ENCODE data around the gene RABGAP1L.
"Not testable (repeated sequence)": the region's sequence is repeated elsewhere in the genome, so short reads cannot be mapped to it uniquely, and the experiment has no call there.

RABGAP1L gene

DNA sequence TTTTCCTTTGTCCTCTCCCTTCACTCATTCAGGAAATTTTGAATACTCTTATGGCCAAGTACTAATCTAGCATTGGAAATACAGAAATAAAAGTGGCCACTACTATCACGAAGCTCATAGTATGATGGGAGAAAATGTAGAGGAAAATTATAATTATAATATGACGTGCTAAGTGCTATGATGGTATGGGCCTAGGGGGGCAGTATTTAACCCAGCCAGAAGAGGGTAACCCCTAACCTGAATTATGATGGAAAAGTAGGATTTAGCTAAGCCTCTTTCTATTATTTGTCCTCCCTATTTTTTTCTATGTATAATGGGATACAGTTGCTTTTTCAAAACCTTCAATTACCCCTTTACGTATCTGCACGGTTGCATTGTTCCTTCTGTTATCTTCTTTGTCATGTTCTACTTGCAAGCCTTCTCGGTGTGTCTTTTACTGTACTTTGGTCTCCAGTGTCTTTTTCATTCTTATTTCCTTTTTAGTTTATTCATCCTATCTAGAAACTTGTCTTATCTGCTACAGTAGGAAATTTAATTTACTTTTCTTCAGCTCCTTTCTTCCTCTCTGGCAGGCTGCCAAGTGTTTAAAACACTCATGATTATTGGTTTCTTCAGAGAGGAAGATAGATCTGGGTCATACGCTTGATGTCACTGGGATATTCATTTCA is 199.6 kb downstream of the RABGAP1L start:
- DNase-seq: no peak

DNA sequence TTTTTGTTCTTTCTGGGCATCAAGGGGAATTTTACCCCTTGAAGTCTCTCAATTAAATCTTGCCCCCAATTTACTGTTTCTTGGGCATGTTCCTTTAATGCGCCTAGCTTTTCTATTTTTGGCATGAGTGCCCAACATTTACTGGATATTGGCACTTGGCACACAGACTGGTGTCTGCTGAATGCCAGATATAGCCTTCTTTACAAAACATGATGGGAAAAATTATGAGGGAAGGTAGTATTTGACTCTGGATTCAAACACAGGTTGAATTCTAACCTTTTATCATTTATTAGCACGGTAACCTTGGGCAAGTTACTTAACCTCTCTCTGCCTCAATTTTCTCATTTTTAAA is 200.1 kb downstream of the RABGAP1L start:
- DNase-seq: no peak

DNA sequence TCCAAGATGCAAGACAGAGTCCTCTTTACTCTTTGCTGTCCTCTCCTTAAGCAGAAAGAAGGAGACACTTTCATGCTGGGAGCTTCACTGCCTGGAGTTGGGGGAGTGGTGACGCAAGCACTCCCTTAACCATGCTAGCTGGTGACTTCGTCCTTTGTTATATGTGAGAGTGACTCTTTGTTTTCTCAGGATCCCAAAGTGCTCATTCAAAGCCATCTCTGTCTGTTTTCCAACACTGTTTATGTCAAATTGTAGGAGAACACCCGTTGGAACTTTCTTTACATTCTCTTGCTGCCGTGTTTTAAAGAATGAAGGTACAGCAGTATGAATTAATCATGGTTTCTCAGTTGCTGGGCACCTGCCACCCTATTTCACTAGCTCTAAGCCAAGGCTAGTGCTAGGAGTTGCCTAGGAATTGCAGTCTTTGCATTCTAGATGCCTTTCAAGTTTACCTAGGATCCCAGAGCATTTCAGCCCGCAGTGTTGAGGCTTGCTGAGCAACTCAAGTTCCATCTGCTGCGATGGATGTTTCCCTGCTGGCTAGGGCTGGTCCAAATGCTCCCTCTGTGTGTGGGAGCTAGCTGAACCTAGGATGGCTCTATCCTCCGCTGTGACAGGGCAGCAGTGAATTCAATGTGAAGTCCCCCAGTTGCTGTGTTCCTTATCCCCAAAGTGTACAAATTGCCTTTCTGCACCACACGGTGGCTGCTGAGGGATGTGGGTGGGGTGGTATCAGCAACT is 205.8 kb downstream of the RABGAP1L start:
- peak in 39 of 56 donors; percentile 1 to 66 (median 35) for DNase-seq

DNA sequence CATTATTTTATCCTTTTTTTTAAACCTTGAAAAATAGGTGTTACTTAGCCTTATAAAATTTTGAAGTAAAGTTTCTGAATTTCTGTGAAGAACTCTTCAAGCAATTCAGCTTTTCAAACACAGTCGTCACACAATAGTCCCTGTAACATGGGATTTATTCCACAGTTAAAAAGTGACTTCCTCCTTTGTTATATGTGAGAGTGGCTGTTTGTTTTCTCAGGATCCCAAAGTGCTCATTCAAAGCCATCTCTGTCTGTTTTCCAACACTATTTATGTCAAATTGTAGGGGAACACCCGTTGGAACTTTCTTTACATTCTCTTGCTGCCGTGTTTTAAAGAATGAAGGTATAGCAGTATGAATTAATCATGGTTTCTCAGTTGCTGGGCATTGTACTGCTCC is 207.6 kb downstream of the RABGAP1L start:
- no peak for DNase-seq

DNA sequence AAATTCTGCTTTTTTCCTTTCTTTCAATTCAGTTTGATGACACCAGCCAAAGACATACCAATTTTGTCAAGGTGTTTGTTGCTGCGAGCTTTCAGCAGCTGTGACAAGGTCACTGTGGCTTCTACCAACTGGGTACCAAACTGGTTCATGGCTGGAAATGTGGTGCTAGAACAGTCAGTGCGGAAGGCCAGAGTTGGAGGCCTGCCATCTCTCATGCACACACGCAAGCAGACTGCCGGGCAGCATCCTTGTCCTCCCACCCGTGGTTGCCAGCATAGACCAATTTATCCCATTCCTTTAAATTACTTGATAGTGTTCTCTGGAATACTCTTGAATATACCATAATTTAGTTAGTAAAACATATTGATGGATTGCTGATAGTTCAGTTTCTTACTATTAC is 208.6 kb downstream of the RABGAP1L start:
- DNase-seq: peak in 16 of 56 donors; percentile 1 to 51 (median 4)

DNA sequence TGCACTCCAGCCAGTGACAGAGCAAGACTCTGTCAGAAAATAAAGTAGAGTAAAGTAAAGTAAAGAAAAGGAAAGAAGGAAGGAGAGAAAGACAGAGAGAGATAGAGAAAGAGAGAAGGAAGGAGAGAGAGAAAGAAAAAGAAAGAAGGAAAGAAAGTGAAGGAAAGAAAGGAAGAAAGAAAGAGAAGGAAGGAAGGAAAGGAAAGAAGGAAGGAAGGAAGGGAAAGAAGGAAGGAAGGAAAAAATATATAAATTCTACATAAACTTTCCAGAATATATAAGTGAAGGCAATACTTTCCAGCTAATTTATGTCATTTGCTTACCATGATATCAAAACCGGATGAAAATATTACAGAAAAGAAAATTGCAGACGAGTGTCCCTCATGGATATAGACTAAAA is 216.7 kb downstream of the RABGAP1L start:
- DNase-seq: no peak

DNA sequence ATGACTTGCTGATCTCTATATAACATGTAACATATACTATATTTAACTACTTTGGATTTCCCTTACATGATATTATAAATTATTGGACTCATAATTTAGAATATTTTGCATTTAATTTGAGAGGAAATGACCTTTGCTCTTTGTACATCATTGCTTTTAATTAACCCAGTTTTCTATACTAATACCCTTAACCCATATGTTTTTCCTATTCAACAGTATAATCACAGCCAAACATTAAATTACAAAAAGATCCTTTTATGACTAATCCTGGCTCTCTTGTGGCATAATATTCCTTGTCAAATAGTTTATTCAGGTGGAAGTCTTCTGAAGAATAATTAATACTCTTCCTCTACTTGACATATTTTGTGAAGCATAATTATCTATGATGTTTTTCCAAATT is 232.4 kb downstream of the RABGAP1L start:
- DNase-seq: no peak

DNA sequence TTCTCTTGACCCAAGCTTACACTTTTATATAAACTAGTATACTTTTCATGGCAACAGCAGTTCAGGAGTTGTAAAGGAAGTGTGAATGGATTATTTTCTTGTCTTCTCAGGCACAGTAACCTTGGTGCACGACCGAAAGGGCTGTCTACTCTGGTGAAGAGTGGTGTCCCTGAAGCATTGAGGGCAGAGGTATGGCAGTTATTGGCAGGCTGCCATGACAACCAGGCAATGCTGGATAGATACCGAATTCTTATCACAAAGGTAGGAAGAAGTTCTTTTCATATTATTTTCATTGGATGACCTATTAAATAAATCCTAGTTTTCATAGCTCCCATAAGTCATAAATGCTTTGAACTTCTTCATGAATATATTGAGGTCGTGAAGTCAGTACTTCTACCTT is 234.6 kb downstream of the RABGAP1L start:
- DNase-seq: no peak

DNA sequence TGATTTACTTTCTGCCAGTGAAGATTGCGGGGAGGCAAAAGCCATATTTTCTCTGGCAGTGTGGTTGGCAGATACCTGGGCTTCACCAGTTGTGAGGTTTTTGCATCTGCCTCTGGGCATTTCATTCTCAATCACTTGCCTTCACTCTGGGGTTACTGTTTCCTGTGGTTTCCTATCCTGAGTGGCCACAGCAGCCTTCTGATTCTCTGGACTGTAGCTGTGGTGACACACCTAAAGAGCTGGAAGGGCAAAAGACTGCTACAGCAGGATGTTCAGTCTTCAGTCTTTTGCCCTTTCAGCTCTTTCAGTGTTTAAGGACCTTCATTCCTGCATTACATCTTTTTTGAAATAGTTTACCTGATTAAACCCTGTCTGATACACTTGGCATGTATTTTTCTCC is 237.9 kb downstream of the RABGAP1L start:
- no peak for DNase-seq

DNA sequence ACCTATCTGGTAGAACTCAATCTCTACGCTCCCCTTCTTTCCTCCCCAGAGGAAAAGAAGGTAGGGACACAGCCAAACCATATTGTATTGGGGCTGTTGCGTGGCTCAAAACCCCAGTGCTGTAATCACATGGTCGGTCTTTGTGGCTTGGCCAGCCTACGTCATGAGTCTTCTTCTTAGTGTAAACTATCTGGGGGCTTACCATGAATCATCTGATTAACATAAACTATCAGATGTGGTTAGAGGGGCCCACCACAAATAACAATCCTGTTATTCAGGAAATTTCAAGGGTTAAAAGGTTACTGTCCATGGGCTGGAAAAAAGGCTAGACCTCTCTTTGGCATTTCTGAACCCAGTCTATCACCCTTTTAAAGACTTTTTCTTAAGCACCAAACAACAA is 238.9 kb downstream of the RABGAP1L start:
- no peak for DNase-seq

DNA sequence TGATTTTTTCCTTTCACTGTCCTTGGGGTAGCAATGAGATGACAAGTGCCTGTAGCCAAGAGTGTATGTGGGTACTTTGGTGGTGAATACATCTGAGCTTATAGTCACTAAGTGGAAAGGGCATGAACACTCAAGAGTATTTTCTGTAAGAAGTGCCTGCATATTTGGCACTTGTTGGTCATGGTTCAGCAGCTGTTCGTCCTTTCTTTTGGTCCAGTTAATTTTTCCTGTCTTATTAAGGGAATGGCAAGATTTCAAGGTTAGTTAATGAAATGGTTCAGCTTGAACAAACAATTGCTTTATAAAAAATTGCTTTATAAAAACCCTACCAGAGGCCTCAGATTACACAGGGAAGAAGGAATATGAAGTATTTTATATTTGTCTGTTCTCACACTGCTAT is 239.9 kb downstream of the RABGAP1L start:
- DNase-seq: no peak

DNA sequence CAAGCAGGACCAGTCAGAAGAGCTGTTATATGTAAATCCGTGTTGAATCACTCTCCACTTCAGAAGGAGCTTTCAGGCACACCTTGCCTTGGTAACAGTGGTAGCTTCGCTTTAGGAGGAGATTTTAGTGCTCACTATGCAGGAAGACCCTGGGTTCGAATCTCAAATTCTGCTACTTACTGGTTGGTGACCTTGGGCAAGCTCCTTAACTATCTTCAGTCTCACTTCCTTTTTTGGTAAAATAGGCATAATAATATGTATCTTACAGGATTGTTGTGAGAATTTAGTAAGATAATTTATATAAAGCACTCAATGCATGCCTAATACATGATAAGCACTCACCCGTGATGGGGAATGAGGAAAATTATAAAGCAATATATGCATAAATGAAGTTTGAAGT is 241.8 kb downstream of the RABGAP1L start:
- DNase-seq: no peak

DNA sequence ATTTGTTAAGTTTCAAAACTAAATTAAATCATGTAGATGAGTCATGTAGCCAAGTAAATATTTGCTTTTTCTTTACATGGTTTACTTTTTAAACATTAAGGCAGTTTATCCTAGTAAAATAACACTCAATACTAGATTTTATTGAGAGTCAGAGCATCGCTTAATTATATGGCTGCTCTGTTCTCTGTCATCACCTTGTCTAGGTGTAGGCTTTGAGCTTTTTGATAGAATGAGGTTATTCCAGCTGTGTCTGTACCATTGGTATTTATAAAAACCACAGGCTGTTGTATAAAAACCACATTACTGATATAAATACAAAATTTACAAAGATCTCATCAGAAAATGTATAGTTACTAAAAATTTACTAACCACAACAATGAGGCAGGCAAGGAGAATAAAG is 245.9 kb downstream of the RABGAP1L start:
- DNase-seq: no peak

DNA sequence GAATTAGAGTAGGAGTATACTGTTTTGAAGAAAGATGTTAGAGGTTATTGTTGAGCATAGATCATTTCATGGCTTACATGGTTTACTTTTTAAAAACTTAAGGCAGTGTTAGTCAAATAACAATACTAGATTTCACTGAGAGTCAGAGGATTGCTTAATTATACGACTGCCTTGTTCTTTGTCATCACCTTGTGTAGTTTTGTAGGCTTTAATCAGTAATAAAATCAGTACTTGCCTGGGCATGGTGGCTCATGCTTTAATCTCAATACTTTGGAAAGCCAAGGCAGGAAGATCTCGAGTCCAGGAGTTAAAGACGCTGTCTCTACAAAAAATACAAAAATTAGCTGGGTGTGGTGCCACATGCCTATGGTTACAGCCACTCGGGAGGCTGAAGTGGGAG is 247.1 kb downstream of the RABGAP1L start:
- no peak for DNase-seq

DNA sequence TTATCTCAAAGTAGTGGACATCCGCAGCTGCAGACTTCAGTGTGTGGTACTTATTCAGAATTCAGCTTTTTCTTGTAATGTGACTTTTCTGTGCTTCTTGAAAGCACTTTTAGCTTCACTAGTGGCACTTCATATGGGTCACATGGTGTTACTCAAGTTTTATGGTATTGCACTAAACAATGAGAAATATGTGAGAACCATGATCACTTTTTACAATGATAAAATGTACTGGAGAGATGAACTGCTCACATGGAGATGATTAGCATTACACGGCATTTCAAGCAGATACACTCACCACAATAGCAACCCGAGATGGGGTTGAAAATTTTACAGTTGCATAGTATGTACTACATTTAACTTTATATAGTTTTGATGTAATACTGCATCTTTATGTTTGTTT is 248.3 kb downstream of the RABGAP1L start:
- no peak for DNase-seq

DNA sequence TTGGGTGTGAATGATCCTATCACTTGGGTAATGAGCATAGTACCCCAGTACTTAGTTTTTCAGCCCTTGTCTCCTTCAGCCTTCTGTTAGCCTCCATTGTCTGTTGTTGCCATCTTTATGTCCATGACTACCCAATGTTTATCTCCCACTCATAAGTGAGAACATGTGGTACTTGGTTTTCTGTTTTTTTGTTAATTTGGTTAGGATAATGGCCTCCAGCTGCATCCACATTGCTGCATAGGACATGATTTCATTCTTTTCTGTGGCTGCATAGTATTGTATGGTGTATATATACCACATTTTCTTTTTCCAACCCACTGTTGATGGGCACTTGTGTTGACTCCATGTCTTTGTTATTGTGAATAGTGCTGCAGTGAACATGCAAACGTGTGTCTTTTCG is 248.8 kb downstream of the RABGAP1L start:
- DNase-seq: no peak

DNA sequence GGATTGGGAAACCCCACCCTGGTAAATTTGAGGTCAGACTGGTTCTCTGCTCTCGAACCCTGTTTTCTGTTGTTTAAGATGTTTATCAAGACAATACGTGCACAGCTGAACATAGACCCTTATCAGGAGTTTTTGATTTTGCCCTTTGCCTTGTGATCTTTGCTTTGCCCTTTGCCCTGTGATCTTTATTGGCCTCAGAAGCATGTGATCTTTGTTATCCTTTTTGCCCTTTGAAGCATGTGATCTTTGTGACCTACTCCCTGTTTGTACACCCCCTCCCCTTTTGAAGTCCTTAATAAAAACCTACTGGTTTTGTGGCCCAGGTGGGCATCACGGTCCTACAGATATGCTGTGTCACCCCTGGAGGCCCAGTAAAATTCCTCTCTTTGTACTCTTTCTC is 250.5 kb downstream of the RABGAP1L start:
- DNase-seq: not testable (repeated sequence)

DNA sequence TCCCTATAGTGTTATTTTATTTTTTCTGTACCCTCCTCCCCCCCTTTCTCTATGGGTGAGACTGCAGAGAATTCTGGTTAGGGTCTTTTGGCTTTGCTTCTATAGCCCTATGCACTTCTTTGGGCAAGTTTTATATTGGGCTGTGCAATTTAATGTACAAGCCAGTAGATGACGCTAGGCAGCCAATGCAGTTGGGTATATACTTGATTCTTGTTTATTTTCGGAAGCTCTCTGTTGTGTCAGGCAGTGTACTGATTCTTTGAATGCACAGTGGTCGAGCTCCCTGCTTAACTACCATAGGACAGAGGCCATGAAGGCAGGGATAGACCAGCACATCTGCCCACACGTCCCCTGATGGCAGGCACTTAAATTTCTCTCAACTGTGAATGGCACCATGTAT is 254.3 kb downstream of the RABGAP1L start:
- peak in 1 of 56 donors; percentile 1 for DNase-seq

DNA sequence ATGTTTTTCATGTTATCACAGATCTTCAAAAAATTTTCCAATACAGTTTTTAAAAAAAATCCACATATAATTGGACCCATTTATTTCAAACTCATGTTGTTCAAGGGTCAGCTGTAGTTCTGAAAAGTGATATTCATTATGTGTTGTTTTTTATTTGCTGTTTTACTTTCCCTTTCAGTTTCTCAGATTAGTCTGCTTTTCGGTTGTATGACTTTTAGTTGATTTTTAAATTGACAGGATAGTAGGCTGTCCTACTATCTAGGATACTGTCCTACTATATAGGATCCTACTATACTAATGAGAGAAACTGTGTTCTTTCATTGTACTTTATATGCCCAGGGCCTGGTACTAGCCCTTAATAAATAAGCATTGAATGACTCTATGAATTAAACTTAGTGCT is 254.9 kb downstream of the RABGAP1L start:
- no peak for DNase-seq

DNA sequence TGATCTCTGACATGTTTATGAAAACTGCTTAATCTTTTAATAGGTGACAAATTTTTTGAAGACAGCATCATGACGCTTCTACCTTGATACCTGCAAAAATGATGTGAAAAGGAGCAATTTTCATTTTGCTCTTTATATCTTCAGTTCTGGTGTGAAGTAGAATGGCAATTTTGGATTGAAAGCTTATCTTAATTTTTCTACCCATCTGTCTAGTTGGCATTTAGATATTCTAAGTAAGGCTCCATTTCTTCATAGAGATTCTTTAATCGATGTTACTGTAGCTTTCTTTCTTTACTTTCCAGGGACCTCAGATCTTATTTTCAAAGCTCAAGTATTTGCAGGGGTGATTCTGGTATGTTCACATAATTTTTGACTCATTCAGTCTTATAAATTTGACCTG is 256.2 kb downstream of the RABGAP1L start:
- DNase-seq: no peak

DNA sequence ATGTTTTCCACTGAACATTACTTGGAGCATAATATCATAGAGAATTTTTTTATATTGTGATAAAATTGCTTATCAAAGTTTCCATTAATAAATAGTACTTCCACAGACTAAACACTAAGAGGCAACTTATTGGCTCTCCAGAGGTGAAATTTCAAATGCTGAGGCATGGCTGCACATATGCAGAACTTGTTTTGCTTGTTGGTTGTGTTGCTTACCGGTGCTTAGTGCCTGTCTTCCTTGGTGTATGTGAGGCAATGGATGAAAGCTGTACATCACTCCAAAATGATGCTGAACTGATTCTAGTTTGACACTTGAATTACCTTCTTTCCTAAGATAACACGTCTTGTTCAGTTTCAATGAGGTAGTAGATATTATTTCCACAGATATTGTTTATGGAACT is 258.6 kb downstream of the RABGAP1L start:
- DNase-seq: no peak

DNA sequence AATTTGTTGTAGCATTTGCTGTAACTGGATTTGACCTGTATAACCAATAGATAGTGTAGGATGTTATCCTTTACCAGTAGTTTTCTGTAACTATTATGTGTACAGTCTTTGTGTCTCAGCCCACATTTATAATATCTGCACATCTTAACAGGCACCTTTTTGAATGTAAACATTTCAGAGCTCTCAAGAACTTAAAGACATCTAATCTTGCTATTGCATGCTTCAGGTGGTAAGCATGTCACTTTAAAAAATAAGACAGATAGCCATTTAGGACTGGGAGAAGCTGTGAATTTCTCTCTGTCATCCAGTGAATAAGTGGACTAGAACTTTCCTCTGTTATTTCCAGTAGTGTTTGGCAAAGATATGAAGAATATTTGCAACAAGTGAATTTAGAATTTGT is 265.8 kb downstream of the RABGAP1L start:
- no peak for DNase-seq

DNA sequence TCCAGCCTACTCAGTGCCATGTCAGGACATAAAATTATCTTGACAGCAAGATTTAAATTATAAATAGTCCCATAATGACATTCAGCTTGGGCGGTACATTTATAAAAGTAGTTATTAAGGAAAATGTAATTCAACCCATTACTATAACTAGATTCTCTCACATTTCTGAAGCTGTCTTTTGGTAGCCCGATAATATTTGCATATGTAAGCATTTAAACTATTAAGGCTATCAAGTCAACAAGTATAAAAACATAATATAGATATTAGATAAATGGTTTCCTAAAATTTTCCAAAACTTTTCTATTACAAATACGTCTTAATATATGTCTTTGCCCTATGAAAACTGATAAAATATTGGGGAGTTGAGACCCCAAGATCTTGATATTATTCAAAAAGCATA is 266.8 kb downstream of the RABGAP1L start:
- no peak for DNase-seq

DNA sequence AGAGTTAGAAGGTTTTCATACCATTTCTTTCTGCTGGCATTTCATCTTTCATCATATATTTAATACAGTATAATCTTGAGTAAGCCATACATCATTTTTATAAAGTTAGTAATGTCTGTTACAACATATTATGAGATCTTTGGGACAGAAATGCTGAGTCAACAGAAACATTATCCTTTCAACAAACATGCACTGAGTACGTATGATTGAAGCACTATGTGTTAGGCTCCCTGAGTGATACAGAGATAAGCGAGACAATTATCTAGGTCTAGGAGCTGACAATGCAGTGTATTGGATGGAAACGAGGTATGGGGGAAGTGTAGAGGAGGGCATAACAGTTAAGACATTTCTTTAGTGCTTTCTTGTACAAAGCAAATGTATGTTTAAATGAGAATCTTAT is 268.7 kb downstream of the RABGAP1L start:
- DNase-seq: no peak

Measured in nucleus accumbens (tissue), 56 donors.